HG03378 (cell line): Measurements from ENCODE around the gene MARCKSL1.
"Not testable (repeated sequence)": the region's sequence is repeated elsewhere in the genome, so short reads cannot be mapped to it uniquely, and the experiment has no call there.

ENCODE experiments used
- ATAC-seq: cut with Tn5 transposase; IDR thresholded peaks from one replicate; pipeline ENCODE4 v1.9.1; 2021; ENCODE audit warnings: mild to moderate bottlenecking, moderate library complexity; ENCODE audit not compliant: unreplicated experiment

The MARCKSL1 gene

GRCh38 chr1:32335790-32336590 is at the start of gene MARCKSL1:
Gene MARCKSL1 (minus strand): TSS chr1:32336233. CDS start chr1:32336033, 200 bp downstream.
- ATAC-seq, result no peak

GRCh38 chr1:32380057-32380456 is 44.0 kb upstream of the MARCKSL1 start:
- ATAC-seq, result no peak

GRCh38 chr1:32377541-32378220 is 41.6 kb upstream of the MARCKSL1 start:
- ATAC-seq, result no peak

GRCh38 chr1:32376199-32376598 is 40.2 kb upstream of the MARCKSL1 start:
- ATAC-seq, result no peak

GRCh38 chr1:32373996-32374592 is 38.1 kb upstream of the MARCKSL1 start:
- ATAC-seq, result no peak

GRCh38 chr1:32372149-32372756 is 36.2 kb upstream of the MARCKSL1 start:
- no peak for ATAC-seq

GRCh38 chr1:32367912-32368635 is 32.0 kb upstream of the MARCKSL1 start:
- no peak for ATAC-seq

- ATAC-seq, result no peak
These were observed 29.4 kb upstream of the MARCKSL1 start for GRCh38 chr1:32365445-32365844.

GRCh38 chr1:32364836-32365235 is 28.8 kb upstream of the MARCKSL1 start:
- no peak for ATAC-seq

- ATAC-seq, result no peak
These were observed 27.7 kb upstream of the MARCKSL1 start for GRCh38 chr1:32363713-32364112.

GRCh38 chr1:32362474-32363313 is 26.7 kb upstream of the MARCKSL1 start, which contains the start of the genes FAM229A and TSSK3:
Gene FAM229A (minus strand): TSS chr1:32362485. CDS start chr1:32362091, 394 bp downstream.
Gene TSSK3 (plus strand): TSS chr1:32362539. CDS start chr1:32362702, 163 bp downstream.
- no peak for ATAC-seq

GRCh38 chr1:32361674-32362473 is 25.8 kb upstream of the MARCKSL1 start:
- no peak for ATAC-seq

GRCh38 chr1:32361308-32361673 is 25.3 kb upstream of the MARCKSL1 start:
- no peak for ATAC-seq

- ATAC-seq, result no peak
These were observed 22.4 kb upstream of the MARCKSL1 start for GRCh38 chr1:32358435-32358834.

- ATAC-seq, result no peak
These were observed 21.6 kb upstream of the MARCKSL1 start for GRCh38 chr1:32357614-32358013.

- no peak for ATAC-seq
These were observed 20.4 kb upstream of the MARCKSL1 start for GRCh38 chr1:32356478-32356877.

- not testable (repeated sequence) for ATAC-seq
These were observed 19.7 kb upstream of the MARCKSL1 start for GRCh38 chr1:32355778-32356177.

GRCh38 chr1:32353886-32354570 is 18.0 kb upstream of the MARCKSL1 start:
- no peak for ATAC-seq
